Tibial artery (tissue), 4 donors: ENCODE data around the gene PPP2R2C.

Experiments
- DNase-seq, 2 donors: peaks; one replicate each; pipeline ENCODE4 v3.0.0-alpha.2; 2019
- H3K27ac ChIP-seq, 2 donors: fragments of 200-600 bp; sonication (generic) in 1 of 2; 1 replicate in 1 of 2; 2 replicates in 1 of 2; pipeline ENCODE4 v1.5.1; 2018 to 2019; ENCODE audit warnings: mild to moderate bottlenecking in 1 of 2
- H3K27me3 ChIP-seq, 2 donors: fragments of 200-600 bp; sonication (generic) in 1 of 2; one replicate each; pipeline versions ENCODE4 v1.5.1 to v1.6.0; 2016 to 2019
- H3K36me3 ChIP-seq, 3 donors: fragments of 200-600 bp; sonication (generic) in 2 of 3; one replicate each; pipeline ENCODE4 v1.5.1; 2016 to 2019; ENCODE audit warnings: mild to moderate bottlenecking in 2 of 3
- H3K4me1 ChIP-seq, 4 donors: fragments of 200-600 bp; sonication (generic) in 2 of 4; 1 replicate in 3 of 4; 2 replicates in 1 of 4; pipeline ENCODE4 v1.5.1; 2016 to 2019
- H3K4me3 ChIP-seq, 2 donors: fragments of 200-600 bp; sonication (generic) in 1 of 2; 1 replicate in 1 of 2; 2 replicates in 1 of 2; pipeline ENCODE4 v1.5.1; 2018 to 2019; ENCODE audit warnings: mild to moderate bottlenecking in 2 of 2
- H3K9me3 ChIP-seq, 3 donors: fragments of 200-600 bp; sonication (generic) in 1 of 3; one replicate each; pipeline ENCODE4 v1.5.1; 2016 to 2019
- CTCF ChIP-seq, 2 experiments: fragments of 200-600 bp in 1 of 2; fragments of 450-650 bp in 1 of 2; IDR thresholded peaks; one replicate each; pipeline ENCODE4 v1.5.1; 2017 to 2019; ENCODE audit warnings: antibody characterized with exemption in 2 of 2, mild to moderate bottlenecking in 1 of 2, moderate library complexity in 1 of 2
- intact Hi-C: fragments of 100-400 bp; cut with DNase I; formaldehyde crosslinking; loops from one replicate; pipeline ENCODE4 v1.15.0; 2023; ENCODE audit warnings: low total_unique reads

Gene PPP2R2C

GRCh38 chr4:6278801-6279197 lies 193.6 kb downstream of the PPP2R2C start:
- H3K4me3 ChIP-seq, result no peak overlapping the region
- no peak for TF ChIP-seq CTCF (IDR thresholded peaks at IDR 0.05)
- intact Hi-C loops, result no loop called here

GRCh38 chr4:6277935-6278800 lies 194.2 kb downstream of the PPP2R2C start:
- Histone ChIP-seq H3K27me3 (no peaks in the 10 kb centered on the region), H3K36me3 (peaks cover 27 to 50% (median 32%) of the 10 kb centered on the region in 3 donors), H3K4me3 (no peak overlapping the region), H3K4me1 (peaks cover 0 to 91% (median 71%) of the 10 kb centered on the region in 4 donors), H3K9me3 (no peaks in the 10 kb centered on the region), H3K27ac (peak overlapping the region; percentile 80 to 89)
- no peak for DNase-seq
- intact Hi-C loops, result no loop called here
- TF ChIP-seq CTCF (IDR thresholded peaks at IDR 0.05), result no peak

More at GRCh38 chr4:6278801-6279197, 193.6 kb downstream of the PPP2R2C start:
- Histone ChIP-seq H3K4me1 (peaks cover 0 to 84% (median 65%) of the 10 kb centered on the region in 4 donors), H3K27ac (peak overlapping the region; percentile 80 to 89), H3K9me3 (no peaks in the 10 kb centered on the region), H3K27me3 (no peaks in the 10 kb centered on the region), H3K36me3 (peaks cover 27 to 57% (median 39%) of the 10 kb centered on the region in 3 donors)
- DNase-seq, result peak in 1 of 2 donors; percentile 34

- no peak overlapping the region for H3K4me3 ChIP-seq
- no peak for DNase-seq
- intact Hi-C loops, result no loop called here
- peaks cover 0 to 92% (median 72%) of the 10 kb centered on the region in 4 donors for H3K4me1 ChIP-seq
- H3K27ac ChIP-seq, result peak overlapping the region; percentile 80 to 89
- H3K27me3 ChIP-seq, result no peaks in the 10 kb centered on the region
- H3K36me3 ChIP-seq, result peaks cover 27 to 45% (median 32%) of the 10 kb centered on the region in 3 donors
- no peak for TF ChIP-seq CTCF (IDR thresholded peaks at IDR 0.05)
- no peaks in the 10 kb centered on the region for H3K9me3 ChIP-seq
Measured at GRCh38 chr4:6277139-6277802, 195.1 kb downstream of the PPP2R2C start.

GRCh38 chr4:6275898-6276806 lies 196.3 kb downstream of the PPP2R2C start:
- H3K27me3 ChIP-seq, result no peaks in the 10 kb centered on the region
- H3K4me3 ChIP-seq, result no peak overlapping the region
- no peaks in the 10 kb centered on the region for H3K9me3 ChIP-seq
- DNase-seq, result peak in 1 of 2 donors; percentile 35
- no peak for TF ChIP-seq CTCF (IDR thresholded peaks at IDR 0.05)
- H3K36me3 ChIP-seq, result peaks cover 27 to 40% (median 32%) of the 10 kb centered on the region in 3 donors
- H3K27ac ChIP-seq, result peak overlapping the region; percentile 80 to 89
- intact Hi-C loops, result no loop called here
- H3K4me1 ChIP-seq, result peaks cover 0 to 92% (median 72%) of the 10 kb centered on the region in 4 donors

- peak overlapping the region; percentile 80 to 89 for H3K27ac ChIP-seq
Measured at GRCh38 chr4:6275351-6275750, 197.1 kb downstream of the PPP2R2C start.

More at GRCh38 chr4:6275351-6275750, 197.1 kb downstream of the PPP2R2C start:
- no peak overlapping the region for H3K4me3 ChIP-seq
- H3K27me3 ChIP-seq, result no peaks in the 10 kb centered on the region
- intact Hi-C loops, result no loop called here
- TF ChIP-seq CTCF (IDR thresholded peaks at IDR 0.05), result no peak
- peaks cover 25 to 32% (median 29%) of the 10 kb centered on the region in 3 donors for H3K36me3 ChIP-seq
- H3K9me3 ChIP-seq, result no peaks in the 10 kb centered on the region
- H3K4me1 ChIP-seq, result peaks cover 0 to 91% (median 72%) of the 10 kb centered on the region in 4 donors
- no peak for DNase-seq
